PC-9 (cell line): ENCODE data around the gene RBM4.

Experiments
- CTCF ChIP-seq: fragments of 200-600 bp; sonication (generic); conservative IDR thresholded peaks from 2 replicates; pipeline ENCODE4 v1.6.1; 2017; ENCODE audit warnings: mixed run types, antibody characterized with exemption, mild to moderate bottlenecking, moderate library complexity
- EZH2 ChIP-seq: fragments of 200-600 bp; sonication (generic); IDR thresholded peaks from 2 replicates; pipeline ENCODE4 v1.8.0; 2017; ENCODE audit warnings: antibody characterized with exemption, low read depth

DNA sequence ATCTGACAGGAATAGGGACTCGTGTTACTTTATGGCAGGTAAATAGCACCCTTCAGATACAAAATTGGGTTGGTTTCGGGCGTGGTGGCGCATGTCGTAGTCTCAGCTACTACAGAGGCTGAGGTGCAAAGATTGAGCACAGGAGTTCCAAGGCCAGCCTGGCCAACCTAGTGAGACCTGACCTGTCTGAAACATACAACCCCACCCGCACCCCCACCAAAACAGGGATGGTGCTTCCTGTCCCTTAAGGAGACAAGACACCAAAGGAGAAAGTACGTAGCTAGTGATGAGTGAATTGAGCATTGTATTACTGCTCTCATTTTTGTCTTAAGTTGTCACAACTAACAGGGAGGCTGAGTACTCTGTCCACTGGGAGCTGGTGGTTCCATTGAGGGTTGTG lies 14.1 kb downstream of the RBM4 start:
- TF ChIP-seq CTCF (no peak), EZH2 (no peak)
